Erythroblast (primary cell): Measurements from ENCODE around the gene AMBN.

Experiments used
- GATA1 ChIP-seq: IDR thresholded peaks from 2 replicates; pipeline ENCODE4 v1.6.1; 2011; ENCODE audit warnings: low read depth, mild to moderate bottlenecking, control low read depth, low read length, moderate library complexity
- POLR2A ChIP-seq: IDR thresholded peaks from 2 replicates; pipeline ENCODE4 v1.6.1; 2011; ENCODE audit warnings: mild to moderate bottlenecking, low read length

GRCh38 chr4:70586841-70587240 lies 5.2 kb upstream of the AMBN start:
- TF ChIP-seq POLR2A (no peak), GATA1 (no peak)
